Islet of Langerhans (tissue), 1 donor: ENCODE results near the gene ZNHIT3.

Source experiments
- FAIRE-seq: peaks from one replicate; lab custom pipeline; 2011; peaks lifted over from hg19 to GRCh38; lab: Jason Lieb, UNC

ZNHIT3 gene

DNA sequence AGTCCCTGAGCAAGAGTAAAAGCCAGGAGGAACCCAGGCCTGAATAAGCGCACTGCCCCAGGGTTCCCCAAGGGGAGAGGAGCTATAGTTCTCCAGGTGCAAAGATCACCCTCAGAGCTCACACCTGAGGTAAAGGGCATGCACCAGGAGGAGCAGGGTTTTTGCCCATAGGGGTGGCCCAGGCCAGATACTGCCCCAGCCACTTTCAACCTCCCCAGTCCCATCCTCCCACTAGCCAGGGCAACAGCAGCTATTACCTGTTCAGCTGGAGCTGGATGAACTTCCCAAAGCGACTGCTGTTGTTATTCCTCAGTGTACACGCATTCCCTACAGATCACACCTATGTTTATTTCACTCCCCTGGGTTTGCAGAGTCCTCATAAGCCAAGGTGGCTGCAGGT, 28.4 kb downstream of the ZNHIT3 start:
- no peak for FAIRE-seq

DNA sequence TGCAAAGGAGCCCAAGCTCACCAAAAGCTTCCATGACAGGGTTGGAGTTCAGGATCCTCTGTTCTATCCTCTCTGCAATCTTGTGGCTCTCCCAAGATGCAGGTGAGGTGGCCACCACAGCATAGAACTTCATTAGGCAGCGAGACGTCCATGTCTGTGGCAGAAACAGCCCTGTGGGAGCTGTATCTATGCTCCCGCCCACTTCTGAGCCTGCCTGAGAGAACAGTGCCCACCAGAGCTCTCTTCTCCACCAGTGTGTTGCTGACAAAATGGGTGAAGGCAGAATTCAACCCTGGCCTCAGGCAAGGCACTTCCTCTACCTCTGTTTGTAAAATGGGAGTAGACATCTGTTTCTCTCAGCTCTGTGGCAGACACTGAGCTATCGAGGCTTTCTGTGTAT, 29.4 kb downstream of the ZNHIT3 start:
- no peak for FAIRE-seq

GRCh38 chr17:36523113-36523512, 36.6 kb downstream of the ZNHIT3 start:
- FAIRE-seq: no peak

GRCh38 chr17:36524428-36524876, 38.0 kb downstream of the ZNHIT3 start:
- no peak for FAIRE-seq

- no peak for FAIRE-seq
Observed at GRCh38 chr17:36525113-36525512, 38.6 kb downstream of the ZNHIT3 start.

DNA sequence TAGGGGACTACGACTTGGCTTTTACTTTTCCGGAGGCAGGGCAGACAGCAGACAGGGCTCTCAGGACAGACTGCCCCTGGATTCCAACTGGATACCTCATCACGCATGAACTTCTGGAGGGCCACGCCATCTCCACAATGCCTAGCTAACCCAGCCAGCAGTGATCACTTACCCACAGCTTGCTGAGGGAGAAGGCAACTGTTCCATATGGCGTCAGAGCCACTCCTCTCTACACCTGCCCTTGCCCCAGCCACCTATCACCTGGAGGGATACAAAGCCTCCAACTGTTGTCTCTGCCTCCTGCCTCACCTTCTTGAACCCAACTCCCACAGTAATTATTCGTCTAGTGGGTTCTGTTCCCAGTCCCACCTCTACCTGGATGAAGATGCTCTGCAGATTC, 39.4 kb downstream of the ZNHIT3 start:
- no peak for FAIRE-seq

DNA sequence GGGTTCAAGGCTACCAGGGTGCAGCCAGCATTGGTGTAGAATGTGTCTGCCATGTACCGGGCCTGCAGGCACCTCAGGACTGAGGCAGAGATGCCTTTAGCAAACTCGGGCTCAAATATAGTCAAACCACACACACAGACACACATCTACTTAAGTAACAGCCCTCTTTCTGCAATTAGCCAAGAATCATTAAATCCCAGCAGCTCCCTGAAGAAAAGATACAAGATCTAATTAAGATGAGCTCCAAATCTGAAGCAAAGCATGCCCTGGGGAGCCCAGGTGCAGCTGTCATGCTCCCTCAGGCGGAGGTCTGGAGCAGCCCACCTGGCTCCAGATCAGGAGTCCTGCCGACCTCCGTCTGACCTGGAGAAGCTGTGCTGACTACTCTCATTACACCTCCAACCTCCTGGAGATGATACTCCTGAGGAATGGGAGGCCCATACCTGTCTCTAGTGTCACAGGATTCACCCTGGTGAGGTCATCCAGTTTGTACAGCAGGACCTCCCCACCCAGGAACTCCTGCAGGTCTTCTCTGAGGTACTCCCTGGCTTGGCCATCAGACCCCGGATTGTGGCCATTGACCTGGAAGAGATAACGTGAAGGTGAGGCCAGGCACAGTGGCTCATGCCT, 41.3 kb downstream of the ZNHIT3 start:
- no peak for FAIRE-seq

DNA sequence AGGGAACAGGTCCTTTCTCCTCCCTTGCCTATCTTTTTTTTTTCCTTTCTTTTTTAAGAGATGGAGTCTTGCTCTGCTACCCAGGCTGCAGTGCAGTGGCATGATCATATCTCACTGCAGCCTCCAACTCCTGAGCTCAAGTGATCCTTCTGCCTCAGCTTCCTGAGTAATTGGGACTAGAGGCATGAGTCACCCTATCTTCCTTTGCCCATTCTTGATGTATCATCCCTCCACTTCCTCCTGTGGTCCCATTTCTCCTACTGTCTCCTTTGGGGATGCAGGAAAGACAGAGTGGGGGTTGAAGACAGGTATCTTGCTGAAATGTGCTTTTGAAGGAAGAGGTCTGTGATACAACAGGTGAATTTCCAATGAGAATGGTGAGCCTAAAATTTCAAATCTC, 42.6 kb downstream of the ZNHIT3 start:
- no peak for FAIRE-seq

DNA sequence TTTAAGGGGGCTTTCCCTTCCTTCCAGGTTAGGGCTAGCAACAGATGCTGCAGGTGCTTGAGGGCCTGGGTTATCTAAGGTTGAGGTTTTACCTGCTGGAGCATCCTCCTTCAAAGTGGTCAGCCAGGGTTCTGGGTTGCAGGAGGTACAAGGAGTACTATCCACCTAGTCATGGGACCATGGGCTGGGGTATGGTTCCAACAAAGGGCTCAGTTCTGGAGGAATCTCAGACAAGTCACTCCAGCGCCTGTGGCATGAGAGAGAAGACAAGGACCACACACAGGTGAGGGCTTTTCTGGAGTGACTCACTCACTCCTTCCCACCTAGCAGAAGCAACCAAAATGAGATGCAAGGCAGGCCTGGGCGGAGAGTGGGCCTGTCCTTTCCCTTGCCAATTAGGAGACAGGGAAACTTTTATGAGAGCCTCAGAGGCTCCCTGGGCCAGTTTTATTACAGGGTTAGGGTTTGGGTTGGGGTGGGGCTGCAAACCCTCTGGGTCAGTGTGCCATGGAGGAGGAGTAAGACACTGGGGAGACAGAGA, 46.0 kb downstream of the ZNHIT3 start:
- FAIRE-seq: no peak

GRCh38 chr17:36533935-36534839, 47.7 kb downstream of the ZNHIT3 start:
- FAIRE-seq: no peak

DNA sequence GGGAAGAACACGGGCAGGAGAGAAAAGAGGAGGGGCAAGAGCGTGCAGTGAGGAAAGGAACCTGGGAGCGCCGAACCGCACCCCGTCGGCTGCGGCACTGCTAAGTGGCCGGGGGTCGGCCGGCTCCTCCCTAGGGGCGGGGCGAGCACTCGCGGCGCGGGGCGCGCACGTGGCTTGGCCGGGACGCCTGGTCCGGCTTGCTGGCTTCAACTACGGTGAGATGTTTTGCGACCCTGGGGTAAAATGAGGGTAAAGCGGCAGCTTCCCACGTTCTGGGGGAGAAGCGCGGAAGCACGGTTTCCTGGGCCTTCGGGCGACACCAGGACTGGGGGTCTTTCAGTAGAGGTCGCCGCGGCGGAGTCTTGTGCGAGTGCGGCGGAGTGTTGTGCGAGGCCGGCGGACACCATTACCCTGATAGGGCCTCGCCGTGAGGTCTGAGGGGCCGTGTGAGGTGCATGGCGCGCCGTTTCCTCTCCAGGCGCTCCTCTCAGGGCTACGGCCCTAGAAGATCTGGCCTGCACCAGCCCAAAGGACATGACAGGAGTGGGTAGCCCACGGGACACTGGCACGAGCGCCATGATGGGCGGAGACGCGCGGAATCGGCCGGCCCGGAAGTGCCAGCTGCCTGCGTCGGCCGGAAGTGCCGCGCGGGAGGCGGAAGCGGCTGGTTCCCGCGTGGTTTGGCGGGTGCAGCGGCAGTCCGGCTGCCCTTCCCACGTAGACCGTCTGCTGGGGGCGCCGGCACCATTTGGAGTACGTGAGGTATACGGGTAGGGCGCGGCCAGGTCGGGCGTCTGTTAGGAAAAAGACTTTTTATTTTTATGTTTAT, 48.6 kb downstream of the ZNHIT3 start, which contains the start of the genes MYO19 and PIGW:
Gene MYO19, minus strand, starts transcription at position 29 of the 829 bp plus-strand sequence. CDS start 2,330 bp downstream, outside the sequence.
Gene PIGW, plus strand, starts transcription at position 148 of the 829 bp plus-strand sequence. CDS start 2,115 bp downstream, outside the sequence.
- FAIRE-seq: no peak

DNA sequence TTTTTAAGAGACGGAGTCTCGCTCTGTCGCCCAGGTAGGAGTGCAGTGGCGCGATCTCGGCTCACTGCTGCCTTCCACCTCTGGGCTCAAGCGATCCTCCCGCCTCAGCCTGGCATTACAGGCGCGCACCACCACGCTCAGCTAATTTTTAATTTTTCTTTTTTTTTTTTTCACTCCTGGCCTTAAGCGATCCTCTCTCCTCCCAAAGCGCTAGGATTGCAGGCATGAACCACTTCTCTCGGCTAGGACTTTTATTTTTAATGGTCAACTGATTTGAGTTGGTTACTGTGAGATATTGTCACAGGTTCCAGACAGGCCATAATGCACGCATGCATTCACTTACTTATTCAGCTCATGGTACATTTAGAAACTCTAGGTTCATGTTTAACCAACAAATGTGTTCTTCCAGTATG, 49.2 kb downstream of the ZNHIT3 start:
- FAIRE-seq: no peak

- no peak for FAIRE-seq
Observed at GRCh38 chr17:36540696-36541095, 54.2 kb downstream of the ZNHIT3 start.

GRCh38 chr17:36542755-36543154, 56.3 kb downstream of the ZNHIT3 start:
- FAIRE-seq: no peak

- FAIRE-seq: no peak
Observed at GRCh38 chr17:36544044-36544306, 57.5 kb downstream of the ZNHIT3 start.

DNA sequence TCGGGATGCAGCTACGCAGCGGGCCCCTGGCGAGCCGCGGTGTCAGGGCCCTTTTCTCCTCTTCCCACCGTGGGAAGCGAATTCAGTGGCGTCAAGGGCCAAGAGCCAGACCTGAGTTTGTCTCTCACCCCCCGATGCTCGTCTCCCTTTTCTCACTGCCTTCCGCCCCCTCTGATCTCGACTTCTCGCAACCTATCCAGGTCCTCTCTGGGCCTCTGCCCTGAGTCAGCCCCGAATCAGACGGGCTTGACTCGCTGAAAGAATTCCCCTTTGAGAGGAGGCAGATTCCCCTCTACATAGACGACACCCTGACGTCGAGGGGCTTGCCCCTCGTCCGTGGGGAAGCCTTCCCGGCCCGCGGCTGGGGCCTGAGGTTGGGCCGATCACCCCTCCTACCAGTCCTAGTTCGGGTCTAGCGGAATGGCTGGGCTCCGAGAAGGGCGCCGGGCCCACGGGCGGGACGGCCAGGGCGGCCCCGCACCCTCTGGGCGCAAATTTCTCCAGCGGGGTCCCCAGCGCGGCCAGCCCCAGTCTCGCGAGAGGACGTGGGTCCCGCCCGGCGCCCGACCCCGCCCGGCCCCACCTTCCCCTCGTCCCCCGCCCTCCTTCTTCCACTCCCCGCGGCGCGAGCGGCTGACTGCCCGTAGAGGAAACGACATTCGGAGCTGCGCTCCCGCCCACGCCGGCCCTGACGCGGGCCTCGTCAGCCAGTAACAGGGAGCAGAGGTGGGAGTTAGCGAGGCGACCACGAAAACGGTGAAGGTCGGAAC, 58.0 kb downstream of the ZNHIT3 start, which contains the start of gene GGNBP2:
Gene GGNBP2, plus strand, starts transcription at position 613 of the 770 bp plus-strand sequence. CDS start 806 bp downstream, outside the sequence.
- FAIRE-seq: no peak

DNA sequence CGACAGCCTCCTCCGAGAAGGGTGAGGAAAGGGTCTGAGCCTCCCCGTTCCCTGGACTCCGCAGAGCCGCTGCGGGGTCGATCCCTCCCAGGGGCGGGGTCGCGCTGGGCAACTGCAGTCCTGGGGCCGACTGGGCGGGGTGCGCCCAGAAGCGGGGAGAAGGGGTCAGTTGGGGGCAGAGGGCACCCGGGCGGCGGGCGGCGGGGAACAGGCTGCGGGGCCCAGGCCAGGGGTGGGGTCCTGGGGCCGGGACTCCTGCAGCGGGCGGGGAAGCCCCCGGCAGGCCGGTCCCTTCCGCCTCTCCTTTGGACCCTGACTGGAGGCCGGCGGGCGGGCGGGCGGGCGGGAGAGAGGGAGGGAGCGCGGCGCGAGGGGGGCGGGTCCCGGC, 58.6 kb downstream of the ZNHIT3 start:
- FAIRE-seq: no peak
